Epithelial cell of alveolus of lung (primary cell): ENCODE results near the gene CLDN22. TPM values are rescaled to one million over a fixed set of nuclear protein-coding genes. Genes with fewer than 3 reads are reported as not detected.

Source experiments
- total RNA-seq: library from RNA; depleted of rRNA; stranded (reverse); fragments of >200 nt; gene quantifications from 2 replicates; pipeline ENCODE4 v1.2.1, GENCODE V29; 2015

The CLDN22 gene
- total RNA-seq: not detected in 2 replicates

GRCh38 chr4:183320211-183321059 is at the start of gene CLDN22:
TSS of gene CLDN22 (minus strand) at chr4:183320276. CDS start at chr4:183320218, 58 bp downstream.

GRCh38 chr4:183322326-183322725 is 2.2 kb upstream of the CLDN22 start, which contains the start of gene CLDN24:
TSS of gene CLDN24 (minus strand) at chr4:183322426. CDS start at chr4:183322426, 0 bp downstream.

Other genes with a start within 250 kb of the CLDN22 start
- gene WWC2, start 221.0 kb downstream of the CLDN22 start, total RNA-seq: 11.7 and 13.6 TPM in 2 replicates
- gene CLDN24, start 2.1 kb upstream of the CLDN22 start, total RNA-seq: not detected in 2 replicates
- gene CDKN2AIP, start 124.4 kb upstream of the CLDN22 start, total RNA-seq: 11.2 and 19.8 TPM in 2 replicates
- gene ING2, start 184.8 kb upstream of the CLDN22 start, total RNA-seq: 11.5 and 15.0 TPM in 2 replicates